Testis (tissue), 2 donors: ENCODE data around the gene HMCN2.

ENCODE experiments used
- POLR2A ChIP-seq: fragments of 450-650 bp; IDR thresholded peaks from one replicate; pipeline ENCODE4 v1.6.1; 2017; ENCODE audit warnings: antibody characterized with exemption, mild to moderate bottlenecking, moderate library complexity
- TF ChIP-seq, protein P1 (sequence below), 3 experiments: fragments of 450-650 bp in 2 of 3; fragments of 200-600 bp in 1 of 3; sonication (generic) in 1 of 3; IDR thresholded peaks; one replicate each; pipeline ENCODE4 v1.5.1; 2016 to 2019; ENCODE audit warnings: antibody characterized with exemption in 3 of 3, mild to moderate bottlenecking in 2 of 3, moderate library complexity in 1 of 3

DNA sequence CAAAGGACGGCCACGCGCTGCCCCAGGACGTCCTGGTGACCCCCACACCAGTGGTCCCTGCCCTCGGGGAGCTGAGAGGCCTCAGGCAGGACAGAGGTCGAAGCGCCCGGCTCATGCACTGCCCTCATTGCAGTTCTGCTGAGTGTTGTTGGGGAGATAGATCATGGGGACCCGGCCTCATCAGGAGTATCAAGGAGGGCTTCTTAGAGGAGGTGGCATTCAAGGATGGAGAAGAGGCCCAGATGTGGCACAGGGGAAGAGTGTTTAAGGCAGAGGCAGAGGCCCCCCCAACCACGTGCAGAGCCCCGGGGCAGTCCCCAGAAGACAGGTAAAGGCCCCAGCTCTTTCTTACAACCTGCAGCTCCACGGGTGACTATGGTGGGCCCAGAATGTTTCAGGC is 205.4 kb downstream of the HMCN2 start:
- TF ChIP-seq, protein P1, sequence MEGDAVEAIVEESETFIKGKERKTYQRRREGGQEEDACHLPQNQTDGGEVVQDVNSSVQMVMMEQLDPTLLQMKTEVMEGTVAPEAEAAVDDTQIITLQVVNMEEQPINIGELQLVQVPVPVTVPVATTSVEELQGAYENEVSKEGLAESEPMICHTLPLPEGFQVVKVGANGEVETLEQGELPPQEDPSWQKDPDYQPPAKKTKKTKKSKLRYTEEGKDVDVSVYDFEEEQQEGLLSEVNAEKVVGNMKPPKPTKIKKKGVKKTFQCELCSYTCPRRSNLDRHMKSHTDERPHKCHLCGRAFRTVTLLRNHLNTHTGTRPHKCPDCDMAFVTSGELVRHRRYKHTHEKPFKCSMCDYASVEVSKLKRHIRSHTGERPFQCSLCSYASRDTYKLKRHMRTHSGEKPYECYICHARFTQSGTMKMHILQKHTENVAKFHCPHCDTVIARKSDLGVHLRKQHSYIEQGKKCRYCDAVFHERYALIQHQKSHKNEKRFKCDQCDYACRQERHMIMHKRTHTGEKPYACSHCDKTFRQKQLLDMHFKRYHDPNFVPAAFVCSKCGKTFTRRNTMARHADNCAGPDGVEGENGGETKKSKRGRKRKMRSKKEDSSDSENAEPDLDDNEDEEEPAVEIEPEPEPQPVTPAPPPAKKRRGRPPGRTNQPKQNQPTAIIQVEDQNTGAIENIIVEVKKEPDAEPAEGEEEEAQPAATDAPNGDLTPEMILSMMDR (IDR thresholded peaks at IDR 0.05): no peak
- no peak for TF ChIP-seq POLR2A
